Bronchial epithelial cell (primary cell): Measurements from ENCODE around the gene NAPEPLD. TPM values are rescaled to one million over a fixed set of nuclear protein-coding genes. Genes with fewer than 3 reads are reported as not detected.
"Not testable (repeated sequence)": the region's sequence is repeated elsewhere in the genome, so short reads cannot be mapped to it uniquely, and the experiment has no call there.

Experiments
- DNase-seq: peaks from one replicate; pipeline ENCODE4 v3.0.0-alpha.2; 2010; ENCODE audit warnings: low read depth
- FAIRE-seq: peaks from 2 replicates; lab custom pipeline; 2011; peaks lifted over from hg19 to GRCh38; lab: Jason Lieb, UNC
- H3K27me3 ChIP-seq: 2 replicates; pipeline ENCODE4 v1.5.1; 2011; ENCODE audit warnings: low read length; ENCODE audit not compliant: control insufficient read depth, insufficient read depth
- H3K36me3 ChIP-seq: 2 replicates; pipeline ENCODE4 v1.5.1; 2011; ENCODE audit warnings: low read length; ENCODE audit not compliant: control insufficient read depth, insufficient read depth
- H3K4me3 ChIP-seq: 2 replicates; pipeline ENCODE4 v1.5.1; 2011; ENCODE audit warnings: mild to moderate bottlenecking, low read depth, low read length, control low read depth
- total RNA-seq: library from RNA; depleted of rRNA; stranded (reverse); fragments of >200 nt; gene quantifications from 2 replicates; pipeline ENCODE4 v1.2.1, GENCODE V29; 2014
- TF ChIP-seq, protein P1 (sequence below): IDR thresholded peaks from 2 replicates; pipeline ENCODE4 v1.5.1; 2011; ENCODE audit warnings: mild to moderate bottlenecking, moderate library complexity, low read length, control low read depth, inconsistent platforms; ENCODE audit not compliant: insufficient read depth, severe bottlenecking

NAPEPLD gene
- total RNA-seq, 1 donor from 2014 or later: 2.6 TPM

DNA sequence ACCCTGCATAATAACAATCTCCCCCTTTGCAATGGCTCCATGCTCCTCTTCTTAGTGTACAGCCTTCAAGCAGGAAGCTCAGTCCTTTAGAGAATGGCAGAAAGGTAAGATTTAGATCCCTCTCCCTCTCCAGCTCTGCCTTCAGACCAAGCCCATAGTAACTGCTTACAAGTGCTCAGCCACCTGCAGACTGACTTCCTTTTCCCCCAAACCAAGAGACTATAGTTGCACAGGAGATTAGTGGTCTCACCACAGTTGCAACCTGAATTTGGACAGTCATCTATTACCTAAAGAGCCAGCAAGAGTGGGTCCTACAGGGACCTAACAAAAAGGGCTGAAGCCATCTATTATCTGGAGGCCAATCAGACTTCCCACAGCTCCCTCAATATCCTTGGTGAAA, 90.8 kb downstream of the NAPEPLD start:
- H3K27me3 ChIP-seq: no peaks in the 10 kb centered on the region
- FAIRE-seq: no peak

DNA sequence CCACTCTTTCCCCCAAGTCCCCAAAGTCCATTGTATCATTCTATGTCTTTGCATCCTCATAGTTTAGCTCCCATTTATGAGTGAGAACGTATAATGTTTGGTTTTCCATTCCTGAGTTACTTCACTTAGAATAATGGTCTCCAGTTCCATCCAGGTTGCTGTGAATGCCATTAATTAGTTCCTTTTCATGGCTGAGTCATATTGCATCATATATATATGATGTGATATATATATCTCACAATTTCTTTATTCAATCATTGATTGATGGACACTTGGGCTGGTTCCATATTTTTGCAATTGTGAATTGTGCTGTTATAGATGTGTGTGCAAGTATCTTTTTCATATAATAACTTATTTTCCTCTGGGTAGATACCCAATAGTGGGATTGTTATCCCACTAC, 92.9 kb downstream of the NAPEPLD start:
- H3K27me3 ChIP-seq, H3K36me3 ChIP-seq, H3K4me3 ChIP-seq, FAIRE-seq, DNase-seq: not testable (repeated sequence)

More for the DNA sequence above, 90.8 kb downstream of the NAPEPLD start:
- DNase-seq: no peak
- H3K4me3 ChIP-seq: no peak overlapping the region
- H3K36me3 ChIP-seq: no peaks in the 10 kb centered on the region
- TF ChIP-seq, protein P1, sequence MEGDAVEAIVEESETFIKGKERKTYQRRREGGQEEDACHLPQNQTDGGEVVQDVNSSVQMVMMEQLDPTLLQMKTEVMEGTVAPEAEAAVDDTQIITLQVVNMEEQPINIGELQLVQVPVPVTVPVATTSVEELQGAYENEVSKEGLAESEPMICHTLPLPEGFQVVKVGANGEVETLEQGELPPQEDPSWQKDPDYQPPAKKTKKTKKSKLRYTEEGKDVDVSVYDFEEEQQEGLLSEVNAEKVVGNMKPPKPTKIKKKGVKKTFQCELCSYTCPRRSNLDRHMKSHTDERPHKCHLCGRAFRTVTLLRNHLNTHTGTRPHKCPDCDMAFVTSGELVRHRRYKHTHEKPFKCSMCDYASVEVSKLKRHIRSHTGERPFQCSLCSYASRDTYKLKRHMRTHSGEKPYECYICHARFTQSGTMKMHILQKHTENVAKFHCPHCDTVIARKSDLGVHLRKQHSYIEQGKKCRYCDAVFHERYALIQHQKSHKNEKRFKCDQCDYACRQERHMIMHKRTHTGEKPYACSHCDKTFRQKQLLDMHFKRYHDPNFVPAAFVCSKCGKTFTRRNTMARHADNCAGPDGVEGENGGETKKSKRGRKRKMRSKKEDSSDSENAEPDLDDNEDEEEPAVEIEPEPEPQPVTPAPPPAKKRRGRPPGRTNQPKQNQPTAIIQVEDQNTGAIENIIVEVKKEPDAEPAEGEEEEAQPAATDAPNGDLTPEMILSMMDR: no peak

DNA sequence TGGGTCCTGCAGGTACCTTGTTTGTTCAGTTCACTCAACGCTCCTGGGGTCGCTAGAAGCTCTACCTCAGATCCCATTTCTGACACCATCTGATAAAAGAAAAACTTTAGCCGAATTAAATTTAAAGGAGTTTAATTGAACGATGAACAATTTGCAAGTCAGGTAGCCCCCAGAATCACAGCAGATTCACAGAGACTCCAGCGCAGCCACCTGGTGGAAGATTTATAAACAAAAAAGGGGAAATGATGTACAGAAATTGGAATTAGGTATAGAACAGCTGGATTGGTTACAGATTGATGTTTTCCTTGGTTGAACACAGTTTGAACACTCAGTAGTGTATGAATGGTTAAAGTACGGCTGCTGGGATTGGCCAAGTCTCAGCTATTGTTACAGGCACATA, 97.4 kb downstream of the NAPEPLD start:
- H3K27me3 ChIP-seq: no peaks in the 10 kb centered on the region
- TF ChIP-seq, protein P1: no peak
- H3K4me3 ChIP-seq: no peak overlapping the region
- FAIRE-seq (no peak), DNase-seq (no peak)
- H3K36me3 ChIP-seq: no peaks in the 10 kb centered on the region

Other genes with a start within 250 kb of the NAPEPLD start
- gene LRRC17, start 236.1 kb downstream of the NAPEPLD start, total RNA-seq: 0.26 and 0.38 TPM in 2 replicates
- gene FBXL13, start 74.3 kb downstream of the NAPEPLD start, total RNA-seq: 0.13 and 0.26 TPM in 2 replicates
- 40.1 and 46.6 TPM in 2 replicates for gene ARMC10, start 74.0 kb downstream of the NAPEPLD start, total RNA-seq
- 31.2 and 48.7 TPM in 2 replicates for gene PMPCB, start 148.3 kb upstream of the NAPEPLD start, total RNA-seq
- gene DNAJC2, start 195.7 kb upstream of the NAPEPLD start, total RNA-seq: 16.8 and 18.7 TPM in 2 replicates
- gene PSMC2, start 198.5 kb upstream of the NAPEPLD start, total RNA-seq: 182 and 186 TPM in 2 replicates